GM19238 (cell line): ENCODE results near the gene RBMS1.
"Not testable (repeated sequence)": the region's sequence is repeated elsewhere in the genome, so short reads cannot be mapped to it uniquely, and the experiment has no call there.

Experiments
- DNase-seq: peaks from one replicate; pipeline ENCODE4 v3.0.0; 2011; ENCODE audit warnings: low spot score; ENCODE audit not compliant: insufficient read length

RBMS1 gene

GRCh38 chr2:160384791-160385190 lies 108.8 kb downstream of the RBMS1 start:
- DNase-seq, result no peak

- DNase-seq, result no peak
Observed at GRCh38 chr2:160381425-160381951, 112.1 kb downstream of the RBMS1 start.

- DNase-seq, result no peak
Observed at GRCh38 chr2:160380611-160381010, 113.0 kb downstream of the RBMS1 start.

GRCh38 chr2:160380000-160380570 lies 113.5 kb downstream of the RBMS1 start:
- no peak for DNase-seq

GRCh38 chr2:160379399-160379798 lies 114.2 kb downstream of the RBMS1 start:
- DNase-seq, result no peak

GRCh38 chr2:160377204-160377995 lies 116.2 kb downstream of the RBMS1 start:
- DNase-seq, result no peak

GRCh38 chr2:160376576-160376975 lies 117.0 kb downstream of the RBMS1 start:
- DNase-seq, result no peak

- no peak for DNase-seq
Observed at GRCh38 chr2:160375802-160376469, 117.7 kb downstream of the RBMS1 start.

GRCh38 chr2:160375037-160375436 lies 118.6 kb downstream of the RBMS1 start:
- DNase-seq, result no peak

GRCh38 chr2:160373666-160374065 lies 119.9 kb downstream of the RBMS1 start:
- DNase-seq, result no peak

GRCh38 chr2:160373263-160373662 lies 120.3 kb downstream of the RBMS1 start:
- no peak for DNase-seq

- no peak for DNase-seq
Observed at GRCh38 chr2:160372585-160372984, 121.0 kb downstream of the RBMS1 start.

GRCh38 chr2:160372010-160372356 lies 121.6 kb downstream of the RBMS1 start:
- DNase-seq, result no peak

GRCh38 chr2:160371251-160372009 lies 122.2 kb downstream of the RBMS1 start:
- DNase-seq, result no peak

- no peak for DNase-seq
Observed at GRCh38 chr2:160368988-160369930, 124.3 kb downstream of the RBMS1 start.

GRCh38 chr2:160367887-160368286 lies 125.7 kb downstream of the RBMS1 start:
- DNase-seq, result no peak

GRCh38 chr2:160367139-160367538 lies 126.5 kb downstream of the RBMS1 start:
- not testable (repeated sequence) for DNase-seq

- no peak for DNase-seq
Observed at GRCh38 chr2:160366474-160366873, 127.1 kb downstream of the RBMS1 start.

- no peak for DNase-seq
Observed at GRCh38 chr2:160365716-160366367, 127.8 kb downstream of the RBMS1 start.

GRCh38 chr2:160364364-160364763 lies 129.2 kb downstream of the RBMS1 start:
- DNase-seq, result no peak
